HepG2 (cell line): ENCODE results near the gene PPOX. TPM values are rescaled to one million over a fixed set of nuclear protein-coding genes. Genes with fewer than 3 reads are reported as not detected.

ENCODE experiments used
- AGO2 ChIP-seq: fragments of 200-400 bp; formaldehyde crosslinking; optimal IDR thresholded peaks from 2 replicates; pipeline ENCODE3; 2017; ENCODE audit warnings: mild to moderate bottlenecking, low read depth, low read length, moderate library complexity
- ATF7 ChIP-seq, 2 experiments: fragments of 450-650 bp in 1 of 2; sonication (generic) in 1 of 2; formaldehyde crosslinking in 1 of 2; IDR thresholded peaks; 2 replicates each; pipeline versions ENCODE4 v1.4.0 to v1.6.1; 2016 to 2020; ENCODE audit warnings: antibody characterized with exemption in 1 of 2, mild to moderate bottlenecking in 1 of 2, missing genetic modification reagents in 1 of 2
- CEBPB ChIP-seq: IDR thresholded peaks from 2 replicates; pipeline ENCODE4 v1.6.1; 2011; ENCODE audit warnings: low read depth, low read length, improper control_type of control experiment, borderline replicate concordance
- DNMT3B ChIP-seq: conservative IDR thresholded peaks from 2 replicates; pipeline ENCODE4 v1.6.1; 2016; ENCODE audit warnings: missing biosample characterization, control low read depth
- EHMT2 ChIP-seq: fragments of 200-600 bp; sonication (generic); IDR thresholded peaks from 2 replicates; pipeline ENCODE4 v1.7.0; 2017; ENCODE audit warnings: antibody characterized with exemption, low read depth, low read length, borderline replicate concordance
- FOXC1 ChIP-seq: sonication (generic); formaldehyde crosslinking; IDR thresholded peaks from 2 replicates; pipeline ENCODE4 v1.8.0; 2022; ENCODE audit warnings: mild to moderate bottlenecking, missing genetic modification reagents, borderline replicate concordance
- KDM5A ChIP-seq: fragments of 200-600 bp; sonication (generic); IDR thresholded peaks from 2 replicates; pipeline ENCODE4 v1.7.0; 2018; ENCODE audit warnings: antibody characterized with exemption, mild to moderate bottlenecking, low read length, borderline replicate concordance
- MEF2D ChIP-seq: sonication (generic); formaldehyde crosslinking; IDR thresholded peaks from 2 replicates; pipeline ENCODE4 v1.5.1; 2020; ENCODE audit warnings: mild to moderate bottlenecking, missing genetic modification reagents
- NR2F2 ChIP-seq: IDR thresholded peaks from 2 replicates; pipeline ENCODE4 v1.6.1; 2012; ENCODE audit warnings: low read depth, inconsistent platforms, borderline replicate concordance
- RBFOX2 ChIP-seq: fragments of 200-400 bp; formaldehyde crosslinking; IDR thresholded peaks from 2 replicates; pipeline ENCODE4 v1.6.1; 2017; ENCODE audit warnings: low read depth, mild to moderate bottlenecking, low read length
- SIN3B ChIP-seq: fragments of 150-350 bp; IDR thresholded peaks from 2 replicates; pipeline ENCODE4 v1.6.1; 2014; ENCODE audit warnings: low read length
- XBP1 ChIP-seq: sonication (generic); formaldehyde crosslinking; IDR thresholded peaks from 2 replicates; pipeline ENCODE4 v1.5.0; 2020; ENCODE audit warnings: missing genetic modification reagents
- ZNF230 ChIP-seq: sonication (generic); formaldehyde crosslinking; IDR thresholded peaks from 2 replicates; pipeline ENCODE4 v1.4.0; 2020; ENCODE audit warnings: mild to moderate bottlenecking, missing genetic modification reagents
- ZNF549 ChIP-seq: sonication (generic); formaldehyde crosslinking; IDR thresholded peaks from 2 replicates; pipeline ENCODE4 v1.5.0; 2020; ENCODE audit warnings: missing genetic modification reagents
- ZNF552 ChIP-seq: sonication (generic); formaldehyde crosslinking; IDR thresholded peaks from 2 replicates; pipeline ENCODE4 v1.9.0; 2022; ENCODE audit warnings: missing genetic modification reagents, mild to moderate bottlenecking, borderline replicate concordance
- ZNF569 ChIP-seq: sonication (generic); formaldehyde crosslinking; IDR thresholded peaks from 2 replicates; pipeline ENCODE4 v1.5.0; 2020; ENCODE audit warnings: mild to moderate bottlenecking, missing genetic modification reagents, moderate library complexity, borderline replicate concordance
- ZNF703 ChIP-seq: sonication (generic); formaldehyde crosslinking; IDR thresholded peaks from 2 replicates; pipeline ENCODE4 v1.5.1; 2020; ENCODE audit warnings: missing genetic modification reagents, mild to moderate bottlenecking, moderate library complexity, borderline replicate concordance
- polyA plus RNA-seq, 8 experiments: library from polyadenylated mRNA; depleted of rRNA in 3 of 8; stranded (reverse) in 7 of 8; unstranded in 1 of 8; fragments of >200 nt; fragmentation: Illumina TruSeq in 4 of 8; extraction: Trizol in 4 of 8; gene quantifications; 2 replicates each; pipeline versions ENCODE4 v1.2.1 to v1.2.3, GENCODE V29; 2011 to 2016; ENCODE audit warnings: low read depth in 4 of 8, missing spikeins in 1 of 8, mixed read lengths in 1 of 8; ENCODE audit not compliant: insufficient read depth in 1 of 8
- total RNA-seq, 5 experiments: library from RNA; depleted of rRNA; stranded (reverse); fragments of >200 nt; fragmentation: Illumina TruSeq; extraction: Trizol; gene quantifications; 2 replicates each; pipeline ENCODE4 v1.2.3, GENCODE V29; 2016; ENCODE audit warnings: low read depth in 1 of 5
- TF ChIP-seq, protein P1 (sequence below): sonication (generic); formaldehyde crosslinking; IDR thresholded peaks from 2 replicates; pipeline ENCODE4 v1.8.1; 2023; ENCODE audit warnings: mild to moderate bottlenecking, inconsistent platforms, moderate library complexity, missing genetic modification reagents, borderline replicate concordance
- TF ChIP-seq, protein P2 (sequence below): sonication (generic); formaldehyde crosslinking; IDR thresholded peaks from 2 replicates; pipeline ENCODE4 v1.4.0; 2020; ENCODE audit warnings: missing genetic modification reagents, borderline replicate concordance
- TF ChIP-seq, protein P3 (sequence below): sonication (generic); formaldehyde crosslinking; IDR thresholded peaks from 2 replicates; pipeline ENCODE4 v1.9.0; 2021; ENCODE audit warnings: missing genetic modification reagents, mild to moderate bottlenecking, borderline replicate concordance
- TF ChIP-seq, protein P4 (sequence below): sonication (generic); formaldehyde crosslinking; IDR thresholded peaks from 2 replicates; pipeline ENCODE4 v1.4.0; 2020; ENCODE audit warnings: low read depth, mild to moderate bottlenecking, missing genetic modification reagents

The PPOX gene
- total and polyA plus RNA-seq, 2 of the 13 experiments (the other 11 are each of a cell fraction or from before 2014, with no cell fraction given), result 15.5 to 27.7 TPM

DNA sequence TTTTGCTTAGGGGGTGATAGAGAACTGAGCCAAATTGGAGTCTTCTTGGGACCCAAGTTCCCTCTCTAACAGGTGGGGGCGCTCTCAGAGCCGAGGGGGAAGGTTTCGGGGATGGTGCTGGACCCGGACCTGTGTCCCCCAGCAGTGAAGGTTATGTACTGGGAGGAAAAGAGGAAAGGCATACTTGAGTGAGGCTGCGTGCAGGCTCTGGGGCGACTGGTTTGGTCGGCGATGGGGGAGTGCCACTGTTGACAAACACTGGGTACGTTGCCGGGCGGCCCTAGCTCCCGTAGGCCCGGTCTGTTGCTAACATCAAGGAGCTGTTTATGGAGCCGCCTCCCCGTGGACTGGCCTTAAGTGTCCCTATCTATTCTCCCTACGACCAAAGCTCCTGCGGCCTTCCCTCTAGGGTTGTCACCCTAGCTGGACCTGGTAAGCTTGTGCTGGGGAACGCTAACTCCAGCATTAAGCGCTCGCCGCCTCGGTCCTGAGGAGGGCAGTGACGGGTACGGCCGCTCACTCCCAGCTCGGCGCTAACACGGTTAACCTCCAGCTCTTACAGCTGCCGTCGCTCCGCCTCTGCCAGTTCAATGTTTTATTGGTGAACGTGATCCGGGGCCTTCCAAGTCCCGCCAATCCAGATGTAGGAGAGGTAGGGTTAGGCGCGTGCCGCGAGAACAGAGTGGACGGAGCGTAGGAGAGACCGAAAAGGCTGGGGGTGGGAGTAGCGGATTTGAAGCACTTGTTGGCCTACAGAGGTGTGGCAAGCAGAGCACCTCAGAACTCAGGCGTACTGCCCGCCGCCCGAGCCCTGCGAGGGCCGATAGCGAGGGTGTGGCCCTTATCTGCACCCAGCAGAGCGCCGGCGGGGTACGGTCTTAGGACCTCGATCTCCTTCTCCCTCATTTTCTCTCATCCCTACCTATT lies at the start of gene PPOX (continued):
- TF ChIP-seq, protein P1, sequence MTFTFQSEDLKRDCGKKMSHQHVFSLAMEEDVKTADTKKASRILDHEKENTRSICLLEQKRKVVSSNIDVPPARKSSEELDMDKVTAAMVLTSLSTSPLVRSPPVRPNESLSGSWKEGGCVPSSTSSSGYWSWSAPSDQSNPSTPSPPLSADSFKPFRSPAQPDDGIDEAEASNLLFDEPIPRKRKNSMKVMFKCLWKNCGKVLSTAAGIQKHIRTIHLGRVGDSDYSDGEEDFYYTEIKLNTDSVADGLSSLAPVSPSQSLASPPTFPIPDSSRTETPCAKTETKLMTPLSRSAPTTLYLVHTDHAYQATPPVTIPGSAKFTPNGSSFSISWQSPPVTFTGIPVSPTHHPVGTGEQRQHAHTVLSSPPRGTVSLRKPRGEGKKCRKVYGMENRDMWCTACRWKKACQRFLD, result peak; percentile 12; the same call in 1 of the 2 replicates
- TF ChIP-seq DNMT3B (CRISPR knock-in tag) (no peak; the same call in 1 of the 2 replicates), ATF7 (IDR thresholded peaks at IDR 0.05) (no peak), ATF7 (CRISPR knock-in tag; IDR thresholded peaks at IDR 0.05) (no peak), EHMT2 (no peak), ZNF549 (CRISPR knock-in tag) (no peak), NR2F2 (0 out of 2 replicates have a peak, but pooled peaks have one; percentile 6), CEBPB (no peak), RBFOX2 (peak; percentile 67), AGO2 (peak; percentile 46), ZNF703 (CRISPR knock-in tag) (no peak), SIN3B (no peak), ZNF552 (CRISPR knock-in tag) (0 out of 2 replicates have a peak, but pooled peaks have one; percentile 35), XBP1 (CRISPR knock-in tag) (no peak), MEF2D (no peak), KDM5A (no peak; the same call in 1 of the 2 replicates), FOXC1 (CRISPR knock-in tag) (0 out of 2 replicates have a peak, but pooled peaks have one; percentile 71), ZNF230 (CRISPR knock-in tag) (no peak), ZNF569 (CRISPR knock-in tag) (0 out of 2 replicates have a peak, but pooled peaks have one; percentile 72)
- TF ChIP-seq, protein P2, sequence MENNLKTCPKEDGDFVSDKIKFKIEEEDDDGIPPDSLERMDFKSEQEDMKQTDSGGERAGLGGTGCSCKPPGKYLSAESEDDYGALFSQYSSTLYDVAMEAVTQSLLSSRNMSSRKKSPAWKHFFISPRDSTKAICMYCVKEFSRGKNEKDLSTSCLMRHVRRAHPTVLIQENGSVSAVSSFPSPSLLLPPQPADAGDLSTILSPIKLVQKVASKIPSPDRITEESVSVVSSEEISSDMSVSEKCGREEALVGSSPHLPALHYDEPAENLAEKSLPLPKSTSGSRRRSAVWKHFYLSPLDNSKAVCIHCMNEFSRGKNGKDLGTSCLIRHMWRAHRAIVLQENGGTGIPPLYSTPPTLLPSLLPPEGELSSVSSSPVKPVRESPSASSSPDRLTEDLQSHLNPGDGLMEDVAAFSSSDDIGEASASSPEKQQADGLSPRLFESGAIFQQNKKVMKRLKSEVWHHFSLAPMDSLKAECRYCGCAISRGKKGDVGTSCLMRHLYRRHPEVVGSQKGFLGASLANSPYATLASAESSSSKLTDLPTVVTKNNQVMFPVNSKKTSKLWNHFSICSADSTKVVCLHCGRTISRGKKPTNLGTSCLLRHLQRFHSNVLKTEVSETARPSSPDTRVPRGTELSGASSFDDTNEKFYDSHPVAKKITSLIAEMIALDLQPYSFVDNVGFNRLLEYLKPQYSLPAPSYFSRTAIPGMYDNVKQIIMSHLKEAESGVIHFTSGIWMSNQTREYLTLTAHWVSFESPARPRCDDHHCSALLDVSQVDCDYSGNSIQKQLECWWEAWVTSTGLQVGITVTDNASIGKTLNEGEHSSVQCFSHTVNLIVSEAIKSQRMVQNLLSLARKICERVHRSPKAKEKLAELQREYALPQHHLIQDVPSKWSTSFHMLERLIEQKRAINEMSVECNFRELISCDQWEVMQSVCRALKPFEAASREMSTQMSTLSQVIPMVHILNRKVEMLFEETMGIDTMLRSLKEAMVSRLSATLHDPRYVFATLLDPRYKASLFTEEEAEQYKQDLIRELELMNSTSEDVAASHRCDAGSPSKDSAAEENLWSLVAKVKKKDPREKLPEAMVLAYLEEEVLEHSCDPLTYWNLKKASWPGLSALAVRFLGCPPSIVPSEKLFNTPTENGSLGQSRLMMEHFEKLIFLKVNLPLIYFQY (CRISPR knock-in tag), result 0 out of 2 replicates have a peak, but pooled peaks have one; percentile 25
- TF ChIP-seq, protein P3, sequence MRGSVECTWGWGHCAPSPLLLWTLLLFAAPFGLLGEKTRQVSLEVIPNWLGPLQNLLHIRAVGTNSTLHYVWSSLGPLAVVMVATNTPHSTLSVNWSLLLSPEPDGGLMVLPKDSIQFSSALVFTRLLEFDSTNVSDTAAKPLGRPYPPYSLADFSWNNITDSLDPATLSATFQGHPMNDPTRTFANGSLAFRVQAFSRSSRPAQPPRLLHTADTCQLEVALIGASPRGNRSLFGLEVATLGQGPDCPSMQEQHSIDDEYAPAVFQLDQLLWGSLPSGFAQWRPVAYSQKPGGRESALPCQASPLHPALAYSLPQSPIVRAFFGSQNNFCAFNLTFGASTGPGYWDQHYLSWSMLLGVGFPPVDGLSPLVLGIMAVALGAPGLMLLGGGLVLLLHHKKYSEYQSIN, result no peak
- TF ChIP-seq, protein P4, sequence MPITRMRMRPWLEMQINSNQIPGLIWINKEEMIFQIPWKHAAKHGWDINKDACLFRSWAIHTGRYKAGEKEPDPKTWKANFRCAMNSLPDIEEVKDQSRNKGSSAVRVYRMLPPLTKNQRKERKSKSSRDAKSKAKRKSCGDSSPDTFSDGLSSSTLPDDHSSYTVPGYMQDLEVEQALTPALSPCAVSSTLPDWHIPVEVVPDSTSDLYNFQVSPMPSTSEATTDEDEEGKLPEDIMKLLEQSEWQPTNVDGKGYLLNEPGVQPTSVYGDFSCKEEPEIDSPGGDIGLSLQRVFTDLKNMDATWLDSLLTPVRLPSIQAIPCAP, result no peak
